GM19467 (cell line): ENCODE measurements around the gene COX4I1.

Experiments
- ATAC-seq: cut with Tn5 transposase; IDR thresholded peaks from one replicate; pipeline ENCODE4 v1.9.1; 2021; ENCODE audit warnings: mild to moderate bottlenecking, moderate library complexity; ENCODE audit not compliant: unreplicated experiment

The COX4I1 gene

DNA sequence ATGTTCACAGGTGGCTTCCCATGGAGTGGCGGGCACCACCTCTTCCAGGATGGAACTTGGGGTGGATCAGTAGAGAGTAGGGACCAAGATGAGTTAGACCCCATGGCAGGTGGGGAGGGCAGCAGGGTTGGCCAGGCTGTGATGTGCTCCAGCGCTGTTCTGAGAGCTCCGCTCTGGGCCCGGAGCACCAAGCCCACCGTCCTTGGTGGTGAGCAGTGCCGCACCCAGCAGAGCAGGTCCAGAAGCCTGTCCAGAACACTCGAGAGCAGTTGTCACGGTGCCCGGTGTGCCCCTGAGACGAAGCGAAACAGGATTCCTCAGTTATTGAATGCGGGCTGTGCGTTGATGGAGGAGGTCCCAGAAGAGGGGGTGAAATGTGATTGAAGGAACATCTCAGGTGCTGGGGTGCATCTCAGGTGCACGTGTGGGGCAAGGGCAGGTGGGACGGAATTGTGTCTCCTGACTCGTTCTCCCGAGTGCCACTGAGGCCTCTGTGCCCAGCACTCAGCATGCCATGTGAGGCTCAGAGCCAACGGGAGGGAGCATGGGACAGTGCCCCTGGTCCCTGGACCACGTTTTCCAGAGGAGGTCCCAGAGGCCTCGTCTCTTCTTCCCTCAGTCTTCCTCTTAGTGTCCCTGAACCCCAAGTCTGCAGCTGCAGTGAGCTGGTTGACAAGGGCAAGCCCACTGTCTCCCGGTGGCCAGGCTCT, 39.5 kb downstream of the COX4I1 start:
- no peak for ATAC-seq

- ATAC-seq = no peak
These were observed 40.3 kb downstream of the COX4I1 start for GRCh38 chr16:85839681-85840240.

- no peak for ATAC-seq
These were observed 40.9 kb downstream of the COX4I1 start for GRCh38 chr16:85840395-85840794.

DNA sequence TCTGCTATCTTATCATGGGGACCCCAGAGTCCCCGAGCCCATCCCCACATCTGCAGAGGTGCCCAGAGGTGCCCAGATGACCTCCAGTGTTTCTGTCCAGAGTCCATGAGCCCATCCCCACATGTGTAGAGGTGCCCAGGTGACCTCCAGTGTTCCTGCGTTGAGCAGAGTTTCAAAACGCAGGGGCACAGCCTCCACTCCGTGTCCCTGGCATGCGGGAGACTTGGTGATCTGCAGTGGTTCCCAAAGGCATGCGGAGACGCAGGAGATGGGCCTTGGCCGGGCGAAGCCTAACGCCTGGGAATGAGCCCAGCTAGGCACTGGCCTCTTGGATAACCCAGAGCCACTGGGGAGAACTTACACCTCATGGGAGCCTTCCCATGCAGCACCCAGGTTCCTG, 41.3 kb downstream of the COX4I1 start:
- no peak for ATAC-seq

DNA sequence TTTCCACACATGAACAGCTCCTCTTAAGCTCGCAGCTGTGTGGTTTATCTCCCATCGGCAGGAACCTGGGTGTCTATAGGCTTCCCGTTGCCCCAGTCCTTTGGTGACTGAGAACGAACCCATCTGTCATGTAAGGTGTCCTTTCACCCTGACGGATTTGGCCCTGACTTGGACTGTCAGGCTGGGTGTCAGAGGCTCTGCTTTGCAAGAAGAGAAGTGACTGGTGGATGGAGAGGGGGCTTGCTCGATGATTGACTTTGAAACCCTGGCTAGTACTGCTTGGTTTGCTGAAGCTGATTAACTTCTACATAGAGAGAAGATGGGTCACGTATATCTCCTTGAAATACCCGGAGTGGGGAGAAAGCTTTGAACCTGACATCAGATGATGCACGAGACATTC, 42.9 kb downstream of the COX4I1 start:
- no peak for ATAC-seq

GRCh38 chr16:85842848-85843247, 43.4 kb downstream of the COX4I1 start:
- ATAC-seq = no peak

DNA sequence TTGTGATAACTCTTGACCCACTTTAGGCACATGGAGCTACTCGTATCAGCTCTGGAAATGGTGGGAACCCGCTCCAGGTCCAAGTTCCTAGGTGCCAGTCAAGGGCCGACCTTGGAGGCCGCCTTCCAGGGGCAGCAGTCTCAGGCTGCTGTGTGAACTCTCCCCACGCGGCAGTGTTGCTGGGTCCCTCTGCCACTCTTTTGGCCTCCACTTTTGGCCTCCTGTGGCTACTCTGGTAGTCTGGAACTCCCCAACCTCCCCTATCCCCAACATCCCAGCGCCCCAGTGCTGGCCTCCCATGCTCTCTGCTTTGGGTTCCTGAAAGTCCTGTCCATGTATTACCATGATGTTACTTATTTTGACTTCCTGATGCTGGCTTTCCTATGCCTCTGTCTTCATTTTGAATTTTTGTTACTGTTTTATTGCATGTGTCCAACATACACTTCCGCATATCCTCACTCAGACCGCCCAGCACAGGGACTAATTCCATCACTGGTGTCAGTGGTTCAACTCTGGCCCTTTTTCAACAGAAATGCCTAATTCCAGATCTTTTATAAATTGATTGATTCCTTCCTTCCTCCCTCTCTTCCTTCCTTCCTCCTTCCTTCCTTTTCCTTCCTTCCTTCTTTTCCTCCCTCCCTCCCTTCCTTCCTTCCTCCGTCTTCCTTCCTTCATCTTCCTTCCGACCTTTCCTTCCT, 44.1 kb downstream of the COX4I1 start:
- no peak for ATAC-seq

DNA sequence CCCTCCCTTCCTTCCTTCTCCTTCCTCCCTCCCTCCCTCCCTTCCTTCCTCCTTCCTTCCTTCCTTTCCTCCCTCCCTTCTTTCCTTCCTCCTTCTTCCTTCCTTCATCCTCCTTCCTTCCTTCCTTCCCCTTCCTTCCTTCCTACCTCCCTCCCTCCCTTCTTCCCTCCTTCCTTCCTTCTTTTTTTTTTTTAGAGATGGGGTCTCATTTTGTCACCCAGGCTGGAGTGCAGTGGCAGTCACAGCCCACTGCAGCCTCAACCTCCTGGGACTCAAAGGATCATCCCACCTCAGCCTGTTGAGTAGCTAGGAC, 44.6 kb downstream of the COX4I1 start:
- ATAC-seq = no peak

DNA sequence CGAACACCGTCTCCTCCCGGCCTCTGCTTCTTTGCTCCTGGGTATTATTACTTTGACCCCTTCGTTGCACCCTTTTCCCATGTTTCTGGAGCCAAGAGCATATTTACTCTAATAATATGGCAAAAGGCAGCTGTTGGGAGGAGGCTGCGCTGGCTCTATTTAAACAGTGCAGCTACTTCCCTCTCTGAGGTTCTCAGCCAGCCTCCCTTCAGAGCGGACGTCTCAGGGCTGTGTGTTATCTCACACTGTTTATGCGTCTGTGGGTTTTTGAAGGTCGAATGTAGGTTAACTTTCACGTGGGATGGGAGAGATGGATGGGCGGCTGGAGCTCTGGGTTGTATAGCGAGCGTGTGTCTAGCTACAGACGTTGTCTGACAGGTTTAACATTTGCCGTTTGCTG, 45.3 kb downstream of the COX4I1 start:
- ATAC-seq = no peak

GRCh38 chr16:85845266-85845665, 45.8 kb downstream of the COX4I1 start:
- no peak for ATAC-seq

DNA sequence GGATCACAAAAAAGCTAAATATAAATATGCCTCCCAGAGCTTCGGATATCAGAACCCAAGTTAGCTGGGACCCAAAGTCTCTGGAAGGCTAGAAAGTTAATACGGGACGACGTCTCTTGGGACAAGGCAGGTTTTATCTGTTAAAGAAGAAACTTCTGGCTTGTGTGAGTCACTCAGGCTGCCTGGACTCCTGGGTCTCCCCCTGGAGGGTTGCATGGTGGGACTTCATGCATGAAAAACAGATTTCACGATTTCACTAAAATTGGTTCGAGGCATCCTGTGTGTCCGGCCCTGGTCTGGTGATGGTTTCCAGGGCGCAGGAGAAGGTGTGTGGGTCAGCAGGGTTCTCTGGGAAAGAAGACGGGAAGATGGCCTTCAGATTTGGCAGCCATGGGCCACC, 47.0 kb downstream of the COX4I1 start:
- no peak for ATAC-seq

DNA sequence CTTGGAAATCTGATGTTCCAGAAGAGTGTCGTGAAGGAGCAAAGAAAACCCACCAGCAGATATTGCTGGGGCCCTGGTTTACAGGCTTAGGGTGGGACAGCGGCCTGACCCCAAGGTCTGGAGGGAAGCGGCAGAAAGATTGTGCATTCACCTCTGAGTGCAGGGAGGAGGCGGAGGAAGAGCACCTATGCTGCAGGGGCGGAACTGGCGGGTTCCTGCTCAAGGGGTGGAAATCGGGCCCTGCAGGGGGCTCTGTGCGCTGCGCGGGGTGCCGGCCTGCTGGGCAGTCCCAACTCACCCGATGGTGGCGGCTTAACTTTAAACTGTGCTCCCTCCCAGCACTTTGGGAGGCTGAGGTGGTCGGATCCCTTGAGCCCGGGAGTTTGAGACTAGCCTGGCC, 47.5 kb downstream of the COX4I1 start:
- ATAC-seq = no peak

DNA sequence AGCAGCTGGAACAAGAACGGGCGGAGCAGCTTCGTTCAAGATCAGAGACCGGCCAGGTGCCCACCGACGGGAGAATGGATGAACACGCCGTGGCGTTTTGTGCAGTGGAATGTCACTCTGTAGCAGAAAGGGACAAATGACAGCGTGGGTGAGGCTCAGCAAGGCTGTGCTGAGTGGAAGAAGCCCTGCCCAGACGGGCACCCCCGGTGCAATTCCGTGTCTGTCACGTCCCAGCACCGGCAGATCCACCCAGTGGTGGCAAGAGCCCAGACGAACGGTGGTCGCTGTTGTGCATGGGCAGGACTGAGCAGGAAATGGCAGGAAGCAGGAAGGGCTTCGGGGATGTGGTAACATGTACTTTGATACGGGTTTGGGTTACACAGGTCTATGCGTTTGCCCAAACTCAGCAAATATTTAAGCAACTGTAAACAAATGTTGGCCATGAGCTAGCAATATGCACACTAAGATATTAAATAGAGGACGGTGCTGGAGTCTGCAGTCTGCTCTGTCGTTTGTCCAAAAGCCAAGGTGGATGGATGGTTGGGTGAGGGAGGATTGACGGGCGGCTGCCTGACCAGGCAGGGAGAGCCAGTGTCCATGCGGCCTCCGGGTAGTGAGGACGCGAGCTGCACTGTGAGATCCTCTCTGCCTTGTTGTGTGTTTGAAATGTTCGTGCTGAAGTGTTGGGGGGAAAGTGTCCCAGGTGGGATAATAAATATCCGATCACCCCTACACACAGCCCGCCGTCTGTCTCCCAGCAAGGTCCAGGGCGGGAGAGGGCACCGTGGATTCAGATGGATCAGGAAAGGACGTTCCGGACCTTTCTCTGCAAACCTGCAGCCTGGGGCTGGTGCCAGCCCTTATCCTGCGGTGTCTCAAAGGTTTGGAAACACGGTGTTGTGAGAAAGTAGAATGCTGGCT, 48.4 kb downstream of the COX4I1 start:
- ATAC-seq = no peak

- no peak for ATAC-seq
These were observed 49.5 kb downstream of the COX4I1 start for GRCh38 chr16:85848986-85849385.

DNA sequence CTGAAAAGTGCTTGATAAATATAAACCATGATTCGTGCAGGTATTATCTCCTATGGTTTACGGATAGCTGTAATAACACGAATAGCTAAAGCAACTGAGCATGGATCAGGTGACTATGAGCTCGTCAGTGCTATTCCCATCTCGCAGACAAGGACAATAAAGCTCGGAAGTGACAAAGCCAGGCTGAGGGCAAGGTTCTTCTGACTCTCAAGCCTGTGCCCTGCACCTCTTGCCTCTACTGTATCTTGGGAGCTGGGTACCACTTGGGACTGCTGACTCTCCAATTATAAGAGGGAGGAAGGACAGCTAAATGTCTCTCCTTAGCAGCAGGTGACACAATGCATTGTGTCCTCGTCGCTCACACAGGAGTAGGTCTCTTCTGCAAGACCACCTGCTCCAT, 49.9 kb downstream of the COX4I1 start:
- ATAC-seq = no peak

DNA sequence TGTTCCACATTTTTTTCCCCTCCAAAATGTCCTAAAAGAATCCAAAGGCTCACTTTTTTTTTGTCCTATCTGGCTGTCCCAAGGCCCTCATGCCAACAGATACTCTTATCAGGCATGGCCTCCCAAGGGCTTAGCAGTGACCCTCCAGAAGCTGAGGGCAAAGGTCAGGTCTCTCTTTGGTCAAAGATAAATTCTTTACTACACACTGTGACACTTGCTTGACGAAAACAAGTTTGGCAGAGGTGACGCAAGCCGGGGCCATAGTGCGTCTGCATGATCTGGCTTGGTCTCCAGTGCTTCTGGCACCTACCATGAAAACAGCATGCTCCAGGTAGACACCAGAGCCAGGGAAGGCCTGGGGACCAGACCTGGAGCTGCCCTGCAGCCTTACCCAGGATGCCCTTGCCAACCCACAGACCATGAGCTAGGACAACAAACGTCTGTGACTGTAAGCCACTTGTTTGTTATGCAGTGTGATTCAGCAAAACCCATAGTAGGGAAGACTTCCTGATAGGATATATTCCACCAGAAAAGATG, 50.9 kb downstream of the COX4I1 start:
- ATAC-seq = no peak

- ATAC-seq = no peak
These were observed 51.7 kb downstream of the COX4I1 start for GRCh38 chr16:85851034-85851785.

GRCh38 chr16:85853547-85854545, 54.4 kb downstream of the COX4I1 start:
- no peak for ATAC-seq

DNA sequence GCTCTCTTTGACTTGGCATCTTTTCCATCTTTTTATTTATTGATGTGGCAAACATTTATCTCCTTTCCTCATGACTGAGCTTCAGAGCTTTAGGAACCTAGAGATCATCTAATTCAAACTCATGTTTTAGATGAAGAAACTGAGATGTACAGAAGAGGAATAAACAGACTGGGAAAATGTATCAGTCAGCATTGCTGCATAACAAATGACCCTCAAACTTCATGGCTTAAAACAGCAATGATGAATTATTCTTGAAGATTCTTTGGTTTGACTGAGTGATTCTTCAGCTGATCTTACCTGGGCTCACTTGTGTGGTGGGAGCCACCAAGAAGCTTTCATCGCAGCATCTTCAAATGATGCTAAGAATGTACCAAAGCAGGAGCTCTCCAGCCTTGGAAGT, 55.4 kb downstream of the COX4I1 start:
- no peak for ATAC-seq
